T-helper 2 cell (primary cell): ENCODE measurements around the gene TNFRSF13B.
"Not testable (repeated sequence)": the region's sequence is repeated elsewhere in the genome, so short reads cannot be mapped to it uniquely, and the experiment has no call there.

Source experiments
- DNase-seq, 5 experiments: peaks; one replicate each; pipeline versions ENCODE4 v3.0.0 to v3.0.0-alpha.2; 2012 to 2022

The TNFRSF13B gene

DNA sequence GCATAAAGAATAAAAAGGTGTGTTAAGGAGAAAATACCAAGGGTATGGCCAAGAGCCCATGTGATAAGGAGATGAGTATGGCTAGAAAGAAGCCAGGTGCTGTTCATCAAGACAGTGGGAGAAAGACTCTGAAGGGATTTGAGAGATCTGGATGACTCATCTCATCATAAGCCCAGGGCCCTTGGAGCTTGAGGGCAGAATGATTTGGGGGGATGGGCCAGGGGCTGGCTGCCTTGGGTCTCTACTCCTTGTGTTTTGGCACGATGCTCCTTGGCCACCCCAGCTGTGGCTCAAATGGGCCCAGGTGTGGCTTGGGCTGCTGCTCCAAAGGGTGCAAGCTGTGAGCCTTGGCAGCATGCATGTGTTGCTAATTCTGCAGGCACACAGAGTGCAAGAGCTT is 14.5 kb upstream of the TNFRSF13B start:
- DNase-seq = no peak

DNA sequence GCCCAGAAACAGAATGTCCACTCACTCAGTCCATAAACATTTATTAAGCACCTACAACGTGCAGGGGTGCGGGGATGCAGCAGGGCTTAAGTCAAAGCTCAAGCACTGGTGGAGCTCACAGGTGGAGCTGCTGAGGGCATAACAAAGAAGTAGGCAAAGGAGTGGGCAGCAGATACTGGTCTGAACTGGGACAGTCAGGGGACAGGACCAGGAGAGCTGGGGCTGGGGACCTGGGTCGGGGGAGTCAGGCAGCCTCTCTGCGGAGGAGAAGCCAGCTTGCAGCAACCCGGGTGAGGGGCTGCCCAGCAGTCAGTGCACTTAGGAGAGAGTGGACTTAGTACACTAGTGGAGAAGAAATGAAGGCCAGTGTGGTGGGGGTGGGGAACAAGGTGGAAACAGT is 10.0 kb upstream of the TNFRSF13B start:
- no peak for DNase-seq

DNA sequence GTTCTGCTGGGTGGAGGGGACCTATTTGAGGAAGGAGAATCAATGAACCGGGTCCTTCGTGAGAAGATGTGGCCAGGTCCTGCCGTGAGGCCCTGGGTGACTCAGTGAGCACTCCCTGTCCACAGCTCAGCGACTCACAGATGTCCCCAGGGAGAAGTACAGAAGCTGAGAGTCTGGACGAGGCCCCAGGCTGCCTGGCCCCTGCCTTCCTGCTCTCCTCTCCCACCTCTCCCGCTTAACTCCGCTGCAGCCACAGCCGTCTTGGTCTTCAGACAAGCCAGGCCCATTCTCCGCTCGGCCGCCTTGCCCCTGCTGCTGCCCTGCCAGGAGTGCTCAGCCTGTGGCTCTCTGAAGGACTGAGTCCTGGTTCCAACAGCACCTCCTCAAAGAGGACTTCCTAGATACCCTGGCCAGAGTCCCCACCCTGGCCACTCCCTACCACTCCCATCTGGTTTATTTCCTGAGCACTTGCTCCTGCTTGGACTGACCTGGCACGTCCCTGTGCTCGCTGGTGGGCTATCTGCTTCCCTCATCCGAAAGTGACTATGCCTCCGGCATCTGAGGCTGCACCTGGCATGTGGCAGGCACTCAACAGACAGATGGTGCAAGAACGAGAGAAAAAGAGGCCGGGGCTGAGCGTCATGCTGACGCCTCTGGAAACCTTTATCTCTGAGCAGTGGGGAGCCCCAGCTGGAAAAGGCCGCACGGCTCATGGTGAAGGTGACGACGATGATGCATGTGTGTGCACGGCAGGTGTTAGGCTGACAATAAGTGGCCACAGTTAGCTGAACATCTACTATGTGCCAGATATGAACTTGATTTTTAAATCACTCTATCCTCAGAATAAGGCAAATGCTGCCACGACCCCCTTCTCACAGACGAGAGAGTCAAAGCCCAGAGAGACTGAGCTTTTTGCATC is 9.2 kb upstream of the TNFRSF13B start:
- no peak for DNase-seq

DNA sequence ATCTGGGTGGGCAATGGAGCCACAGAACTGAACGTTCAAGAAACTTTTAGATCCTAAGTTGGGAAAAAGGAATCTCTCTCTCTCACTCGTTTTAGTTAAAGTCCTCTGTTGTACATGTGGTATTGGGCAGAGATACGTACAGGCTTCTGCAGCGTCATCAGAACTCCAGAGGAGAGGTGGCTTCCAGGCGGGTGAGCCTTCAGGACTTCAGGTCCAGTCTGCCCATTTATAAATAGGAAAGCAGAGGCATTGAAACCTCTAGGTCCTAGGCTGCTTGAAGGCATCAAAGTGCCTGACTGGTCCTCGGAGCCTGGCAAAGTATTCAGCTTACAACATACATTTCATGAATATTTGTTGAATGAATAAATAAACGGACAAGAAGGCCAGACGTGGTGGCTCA is 8.1 kb upstream of the TNFRSF13B start:
- DNase-seq = no peak

DNA sequence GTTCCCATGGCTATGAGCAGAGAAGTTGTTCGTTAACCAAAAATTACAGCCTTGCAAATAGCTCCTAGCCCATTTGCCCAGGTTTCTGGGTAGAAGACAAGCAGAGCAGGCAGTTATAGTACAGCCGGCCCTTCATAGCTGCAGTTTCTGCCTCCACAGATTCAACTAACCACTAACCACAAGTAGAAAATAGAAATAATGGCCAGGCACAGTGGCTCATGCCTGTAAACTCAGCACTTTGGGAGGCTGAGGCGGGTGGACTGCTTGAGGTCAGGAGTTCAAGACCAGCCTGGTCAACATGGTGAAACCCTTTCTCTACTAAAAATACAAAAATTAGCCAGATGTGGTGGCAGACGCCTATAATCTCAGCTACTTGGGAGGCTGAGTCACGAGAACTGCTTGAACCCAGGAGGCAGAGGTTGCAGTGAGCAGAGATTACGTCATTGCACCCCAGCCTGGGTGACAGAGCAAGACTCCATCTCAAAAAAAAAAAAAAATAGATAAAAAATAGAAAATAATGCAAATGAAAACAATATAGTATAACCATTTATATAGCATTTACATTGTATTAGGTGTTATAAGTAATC is 7.4 kb upstream of the TNFRSF13B start:
- not testable (repeated sequence) for DNase-seq

DNA sequence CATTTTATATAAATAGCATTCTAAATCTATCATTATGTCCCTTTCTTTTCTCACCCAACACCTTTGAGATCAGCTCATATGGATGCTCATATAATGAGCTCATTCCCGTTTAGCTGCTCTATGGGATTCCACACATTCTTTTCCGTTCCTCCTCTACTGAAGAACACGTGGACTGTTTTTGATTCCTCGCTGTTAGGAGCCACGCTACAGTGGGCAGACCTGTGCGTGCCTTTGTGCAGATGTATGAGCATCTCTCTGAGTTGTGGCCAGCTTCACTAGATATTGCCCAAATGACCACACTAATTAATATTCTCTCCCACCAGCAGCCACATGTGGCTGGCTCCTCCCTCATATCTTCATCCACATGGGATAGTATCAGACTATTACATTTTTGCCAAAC is 6.0 kb upstream of the TNFRSF13B start:
- no peak for DNase-seq

DNA sequence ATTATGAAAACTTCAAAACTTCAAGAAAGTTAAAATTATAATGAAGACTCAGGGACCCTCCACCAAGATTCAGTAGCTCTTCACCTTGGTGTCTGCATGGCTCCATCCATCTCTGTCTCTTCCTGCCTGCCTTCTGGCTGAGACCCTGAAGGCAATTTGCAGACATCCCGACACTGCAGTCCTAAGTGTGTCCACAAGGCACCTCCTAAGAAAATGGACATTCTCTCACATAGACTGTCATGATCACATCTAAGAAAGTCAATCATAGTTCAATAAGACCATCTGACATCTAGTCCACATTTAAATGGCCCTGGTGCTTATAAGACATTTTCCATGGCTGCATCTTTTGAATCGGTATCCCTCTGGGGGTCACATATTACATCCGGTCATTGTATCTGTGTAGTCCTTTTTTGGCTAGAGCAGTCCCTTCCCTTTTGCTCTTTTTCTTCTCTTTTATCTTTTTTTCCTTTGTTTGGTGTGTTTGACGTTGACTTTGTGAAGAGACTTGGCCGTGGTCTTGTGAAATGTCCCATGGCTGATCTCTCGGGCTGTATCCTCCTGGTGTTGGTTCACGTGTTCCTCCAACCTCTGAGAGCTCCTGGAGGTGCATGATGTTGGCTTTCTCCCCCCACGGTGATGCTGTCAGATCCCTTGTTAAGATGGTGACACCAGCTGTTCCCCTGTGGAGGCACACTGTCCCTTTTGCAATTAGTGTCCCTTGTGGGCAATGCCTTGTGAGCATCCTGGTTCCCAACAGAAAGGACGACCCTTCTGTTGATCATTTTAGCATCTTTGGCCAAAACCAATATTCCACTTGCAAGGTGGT is 5.0 kb upstream of the TNFRSF13B start:
- no peak for DNase-seq

DNA sequence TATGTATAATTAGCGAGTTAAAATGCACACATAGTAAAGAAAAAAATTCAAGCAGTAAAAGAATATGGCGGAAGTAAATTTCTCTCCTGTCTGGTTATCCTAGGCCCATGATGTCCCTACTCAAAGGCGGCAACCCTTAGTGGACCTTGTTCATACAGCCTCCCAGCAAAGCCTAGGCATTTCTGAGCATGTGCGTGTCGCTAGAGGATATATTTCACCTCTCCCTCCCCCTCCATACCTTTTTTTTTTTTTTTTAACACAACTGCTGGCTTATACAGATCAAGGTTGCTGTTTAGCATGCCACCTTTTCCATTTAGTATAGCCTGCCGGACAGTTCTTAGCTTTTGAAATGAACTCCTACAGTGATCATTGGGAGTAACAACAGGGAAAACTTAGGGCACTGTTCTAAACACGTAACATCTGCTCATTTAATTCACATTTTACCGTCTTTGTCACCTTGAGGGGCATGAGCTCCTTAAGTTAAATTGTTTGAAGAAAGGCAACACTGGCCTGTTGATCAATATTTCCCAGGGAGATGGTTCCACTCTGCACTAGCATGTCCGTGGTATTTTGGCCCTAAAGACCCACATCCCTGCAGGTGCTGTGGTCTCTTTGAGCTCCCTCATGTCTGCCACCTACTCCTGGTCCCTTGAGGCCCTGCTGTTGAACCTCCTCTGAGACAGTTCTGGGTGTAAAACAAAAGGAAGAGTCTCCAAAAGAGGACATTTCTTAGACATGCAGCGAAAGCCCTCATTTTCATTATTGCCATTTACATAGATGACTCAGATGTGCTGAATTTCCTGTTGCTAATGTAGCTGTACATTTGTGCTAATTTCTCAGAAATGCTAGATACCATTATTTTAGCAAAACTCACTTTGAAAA is 4.1 kb upstream of the TNFRSF13B start:
- no peak for DNase-seq

DNA sequence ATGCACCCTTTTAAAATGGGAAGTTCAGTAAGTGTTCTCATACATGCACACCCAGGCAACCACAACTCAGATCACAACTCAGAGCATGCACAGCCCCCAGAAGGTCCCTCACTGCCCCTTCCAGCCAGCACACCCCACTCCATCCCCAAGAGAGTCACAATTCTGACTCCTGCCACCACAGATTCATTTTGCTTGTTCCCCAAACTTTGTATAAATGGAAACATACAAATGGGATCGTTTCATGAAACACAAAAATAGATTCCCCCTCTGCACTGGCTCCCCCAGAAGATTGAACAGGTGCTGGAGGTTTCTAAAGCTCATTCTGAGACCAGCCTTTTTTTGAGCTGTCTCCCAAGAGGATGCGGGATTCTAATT is 3.3 kb upstream of the TNFRSF13B start:
- no peak for DNase-seq

DNA sequence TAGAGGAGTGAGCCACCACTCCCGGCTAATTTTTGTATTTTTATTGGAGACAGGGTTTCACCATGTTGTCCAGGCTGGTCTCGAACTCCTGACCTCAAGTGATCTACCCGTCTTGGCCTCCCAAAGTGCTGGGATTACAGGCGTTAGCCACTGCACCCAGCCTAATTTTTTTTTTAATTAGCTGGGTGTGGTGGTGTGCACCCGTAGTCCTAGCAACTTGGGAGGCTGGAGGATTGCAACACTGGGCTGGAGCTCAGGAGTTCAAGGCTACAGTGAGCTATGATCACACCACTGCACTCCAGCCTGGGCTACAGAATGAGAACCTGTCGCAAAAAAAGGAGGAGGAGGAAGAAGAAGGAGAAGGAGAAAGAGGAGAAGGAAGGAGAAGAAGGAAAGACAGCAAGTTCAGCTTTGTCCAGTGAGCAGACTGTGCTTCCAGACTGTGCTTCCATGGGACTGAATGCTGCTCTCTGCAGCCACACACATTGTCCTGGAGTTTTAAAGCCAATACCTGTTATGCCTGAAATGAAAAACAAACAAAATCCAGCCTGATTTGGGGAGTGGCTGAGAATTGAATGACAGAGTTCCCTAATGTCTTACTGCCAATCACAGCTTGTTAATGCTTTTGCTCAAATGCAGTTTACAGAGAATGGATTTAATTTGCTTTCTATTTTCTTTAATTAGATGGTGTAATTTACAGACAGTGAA is 2.8 kb upstream of the TNFRSF13B start:
- no peak for DNase-seq

DNA sequence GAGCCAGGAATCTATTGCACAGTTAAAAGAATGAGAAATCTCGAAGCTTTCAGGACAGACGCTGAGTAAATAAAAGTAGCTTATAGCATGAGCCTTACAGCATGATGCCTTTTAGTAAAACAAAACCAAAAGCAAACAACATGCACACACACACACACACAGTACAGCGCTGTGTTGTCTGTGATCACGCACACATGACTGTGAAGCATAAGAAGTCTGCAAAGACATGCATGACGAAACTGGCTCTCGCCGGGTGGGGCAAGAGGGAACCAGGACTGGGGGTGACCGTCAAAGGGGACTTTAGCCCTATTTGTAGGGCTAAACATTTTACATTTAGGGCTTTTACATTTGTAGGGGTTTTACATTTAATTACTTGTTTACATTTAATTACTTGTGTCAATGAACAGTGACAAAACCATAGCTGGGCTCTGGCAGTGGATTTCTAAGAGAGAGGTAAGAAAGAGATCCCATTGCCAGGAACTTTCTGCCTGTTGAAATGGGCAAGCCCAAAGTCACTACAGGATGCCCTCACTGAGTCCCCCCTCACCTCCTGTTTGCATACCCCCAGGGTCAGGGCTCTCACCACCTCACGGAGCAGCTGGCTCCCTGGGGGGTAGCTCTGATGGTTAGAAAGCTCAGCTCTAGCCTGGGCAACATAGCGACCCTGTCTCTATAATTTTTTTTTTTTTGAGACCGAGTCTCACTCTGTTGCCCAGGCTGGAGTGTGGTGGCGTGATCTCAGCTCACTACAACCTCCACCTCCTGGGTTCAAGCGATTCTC is 2.0 kb upstream of the TNFRSF13B start:
- DNase-seq = no peak

DNA sequence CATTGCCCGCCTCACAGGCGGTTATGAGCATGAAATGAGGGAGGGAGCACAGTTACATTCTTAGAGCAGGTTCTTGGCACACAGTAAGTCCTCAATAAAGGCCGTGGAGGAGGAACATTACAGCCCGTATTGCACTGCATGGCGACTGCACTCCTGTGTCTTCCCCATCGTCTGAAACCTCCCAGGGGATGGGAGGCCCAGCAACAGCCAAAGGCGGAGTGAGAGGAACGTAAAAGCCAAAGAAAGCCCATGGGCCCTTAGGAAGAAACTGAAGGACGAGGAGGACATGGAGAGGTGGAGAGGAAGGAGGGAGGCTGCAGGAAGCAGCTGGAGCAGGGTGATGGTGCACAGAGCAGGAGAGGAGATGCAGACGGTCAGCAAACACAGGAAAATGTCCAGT is 1.1 kb upstream of the TNFRSF13B start:
- DNase-seq = not testable (repeated sequence)

DNA sequence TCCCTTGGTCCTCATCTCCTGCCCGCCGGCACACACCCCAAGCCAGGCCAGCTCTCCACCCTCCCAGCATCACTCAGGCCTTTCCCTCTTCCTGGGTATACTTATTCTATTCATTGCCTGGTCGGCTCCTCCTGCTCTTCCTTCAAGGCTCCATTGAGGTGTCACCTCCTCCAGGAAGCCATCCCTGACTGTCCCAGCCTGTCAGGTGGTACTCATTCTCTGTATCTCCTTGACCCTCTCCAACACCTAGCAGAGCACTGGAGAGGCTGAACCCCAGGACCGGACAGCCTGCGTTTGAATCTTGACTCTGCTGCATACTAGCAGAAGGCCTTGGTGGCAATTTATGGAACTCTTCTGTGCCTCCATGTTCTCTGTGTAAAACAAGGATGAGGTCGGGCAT is 428 bp upstream of the TNFRSF13B start:
- no peak for DNase-seq

DNA sequence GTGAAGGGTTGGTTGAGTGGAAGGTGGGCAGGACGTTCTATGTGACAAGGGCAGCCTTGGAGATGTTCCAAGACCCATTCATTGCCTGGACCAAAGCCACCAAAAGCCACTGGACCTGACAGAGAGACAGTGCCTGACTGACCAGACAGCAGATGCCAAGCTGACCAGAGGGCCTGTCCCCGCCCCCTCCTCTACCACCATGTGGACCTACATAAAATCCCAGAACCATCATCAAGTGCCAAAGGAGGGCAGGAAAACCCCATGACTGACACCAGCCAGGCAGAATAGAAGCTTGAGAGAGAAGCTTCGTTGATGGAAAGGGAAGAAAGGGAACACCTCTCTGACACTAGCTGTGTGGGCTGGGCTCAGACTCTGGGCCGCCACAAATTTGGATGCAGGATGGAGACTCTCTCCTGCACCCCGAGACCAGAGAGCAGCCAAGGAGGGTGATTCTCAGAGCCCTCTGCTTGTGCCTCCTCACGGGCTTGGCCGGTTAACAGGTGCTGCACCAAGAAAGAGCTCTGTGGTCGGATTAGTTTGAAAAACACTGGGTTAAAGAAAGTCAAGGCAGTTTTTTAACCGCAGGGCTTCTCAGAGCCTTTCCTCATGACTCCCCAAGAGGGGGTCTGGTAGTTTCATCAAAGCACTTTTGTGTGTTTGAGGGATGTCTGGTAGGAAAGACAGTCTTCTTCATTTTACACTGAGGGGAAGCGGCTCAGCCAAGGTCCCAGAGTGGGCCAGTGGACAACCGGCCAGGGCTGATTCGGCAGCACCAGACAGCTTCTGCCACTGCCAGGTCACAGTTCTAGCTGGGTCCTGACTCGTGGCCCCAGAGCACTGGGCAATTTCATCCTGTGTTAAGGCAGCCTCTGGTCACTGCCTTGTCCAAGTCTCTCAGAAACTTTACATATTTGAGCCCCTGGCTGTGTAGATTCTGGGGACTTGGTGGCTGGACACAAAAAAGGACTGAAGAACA is 1.7 kb downstream of the TNFRSF13B start:
- no peak for DNase-seq

DNA sequence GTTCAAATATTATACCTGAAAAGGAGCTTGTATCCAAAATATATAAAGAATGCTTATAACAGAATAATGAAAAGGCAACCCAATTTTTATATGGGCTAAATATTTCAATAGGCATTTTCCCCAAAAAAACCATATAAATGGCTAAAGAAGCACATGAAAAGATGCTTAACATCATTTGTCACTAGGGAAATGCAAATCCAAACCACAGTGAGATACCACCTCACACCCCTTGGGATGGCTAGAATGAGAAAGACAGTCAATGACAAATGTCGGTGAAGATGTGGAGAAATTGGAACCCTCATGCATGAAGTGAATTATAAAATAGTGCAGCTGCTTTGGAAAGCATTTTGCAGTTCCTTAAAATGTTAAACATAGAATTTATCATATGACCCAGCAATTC is 3.1 kb downstream of the TNFRSF13B start:
- no peak for DNase-seq

DNA sequence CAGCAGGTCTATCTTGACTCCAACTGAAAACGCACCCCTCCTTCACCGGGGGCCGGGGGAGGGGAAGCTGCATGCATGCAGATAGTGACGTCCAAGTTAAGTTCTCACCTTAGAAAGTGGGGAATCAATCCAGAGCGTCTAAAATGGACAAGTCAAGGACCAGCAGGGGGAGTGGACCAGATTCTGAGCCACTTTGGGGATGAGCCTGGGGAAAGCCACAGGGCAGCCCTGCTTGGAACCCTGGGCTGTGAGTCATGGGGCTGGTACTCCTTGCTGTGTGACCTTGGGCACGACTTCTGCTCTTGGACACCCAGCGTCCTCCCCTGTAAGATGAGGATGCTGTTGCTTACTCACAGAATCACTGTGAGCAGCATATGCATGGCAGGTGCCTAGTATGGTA is 9.1 kb downstream of the TNFRSF13B start:
- no peak for DNase-seq

DNA sequence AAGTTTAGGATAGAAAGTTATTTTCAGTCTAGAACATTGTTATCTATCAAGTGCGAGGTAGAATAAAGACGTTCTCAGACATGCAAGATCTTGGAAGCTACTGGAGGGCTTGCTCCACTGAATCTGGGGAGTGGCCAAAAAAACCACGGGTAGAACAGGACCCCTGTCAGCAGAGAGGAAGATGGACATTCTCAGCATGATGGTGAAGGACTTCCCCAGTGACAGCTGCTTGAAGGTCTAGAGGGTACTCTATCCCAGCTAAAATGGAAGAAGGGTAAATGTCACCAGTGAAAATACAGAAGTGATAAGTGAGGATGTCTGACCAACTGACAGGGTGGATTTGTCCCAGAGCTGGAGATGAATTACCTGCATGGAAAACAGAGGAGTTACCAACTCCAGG is 10.1 kb downstream of the TNFRSF13B start:
- DNase-seq = no peak

DNA sequence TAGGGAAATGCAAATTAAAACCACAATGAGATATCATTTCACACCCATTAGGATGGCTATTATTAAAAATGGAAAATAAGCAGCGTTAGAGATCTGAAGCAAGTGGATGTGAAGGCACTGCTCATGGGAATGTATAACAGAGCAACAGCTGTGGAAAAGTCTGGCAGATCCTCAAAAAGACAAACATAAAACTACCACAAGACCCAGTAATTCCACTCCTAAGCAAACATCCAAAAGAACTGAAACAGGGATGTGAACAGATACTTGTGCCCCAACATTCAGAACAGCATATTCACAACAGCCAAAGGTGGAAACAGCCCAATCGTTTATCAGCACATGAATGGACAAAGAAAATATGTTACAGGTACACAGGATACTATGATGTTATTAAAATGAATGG is 10.9 kb downstream of the TNFRSF13B start:
- DNase-seq = not testable (repeated sequence)

DNA sequence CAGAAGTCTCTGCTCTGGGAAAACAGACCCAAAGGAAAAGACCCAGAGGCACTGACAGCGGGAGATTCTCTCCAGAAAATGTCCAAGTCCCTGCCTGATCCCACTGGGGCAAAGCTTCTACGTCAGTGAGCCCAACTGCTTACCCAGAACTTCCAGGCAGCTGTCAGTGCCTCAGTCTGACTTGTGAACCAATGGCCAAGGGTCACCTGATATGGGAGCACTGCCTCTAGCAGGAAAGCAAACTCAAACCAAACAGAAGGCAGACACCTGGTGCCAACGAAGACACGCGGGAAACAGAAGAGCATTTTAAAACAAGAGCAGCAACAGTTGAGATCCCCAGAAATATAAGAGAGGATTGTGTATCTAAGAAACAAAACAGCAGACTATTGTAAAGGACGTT is 16.9 kb downstream of the TNFRSF13B start:
- DNase-seq = not testable (repeated sequence)

DNA sequence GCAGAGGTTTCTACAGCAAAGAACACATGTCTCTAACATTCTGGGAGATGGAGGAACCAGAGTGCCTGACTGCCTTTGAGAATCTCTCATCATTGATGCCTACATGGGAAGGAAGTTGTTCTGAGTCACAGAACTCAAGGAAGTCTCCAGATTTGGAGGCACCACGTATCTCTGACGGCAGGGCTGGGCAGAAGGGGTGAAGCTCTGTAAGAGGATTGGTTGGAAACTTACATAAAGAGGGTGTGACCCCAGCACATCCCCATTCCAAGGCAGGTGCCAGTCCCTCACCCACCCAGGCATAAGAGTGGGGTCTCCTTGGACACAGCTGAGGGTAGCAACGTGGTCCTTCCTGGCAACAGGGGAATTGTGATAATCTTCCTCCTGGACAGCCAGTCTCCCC is 17.4 kb downstream of the TNFRSF13B start:
- DNase-seq = no peak
